ENCODE results near the gene TMEM168.

The TMEM168 gene

GRCh38 chr7:112765105-112765504 is 25.1 kb downstream of the TMEM168 start:
- no peak overlapping the region for H3K9ac ChIP-seq (ENCODE audit: insufficient read length)
- DNase-seq (ENCODE audit: low read depth, low spot score): no peak
- no peaks in the 10 kb centered on the region for H3K36me3 ChIP-seq (ENCODE audit: insufficient read depth, low read length)
- TF ChIP-seq EZH2 (IDR thresholded peaks at IDR 0.05) (no peak), FOXP2 (optimal IDR thresholded peaks at IDR 0.05; ENCODE audit: control extremely low read depth, extremely low read length, insufficient read depth) (no peak), POLR2AphosphoS5 (IDR thresholded peaks at IDR 0.05; ENCODE audit: borderline replicate concordance, low read depth, low read length) (no peak)
- H3K27ac ChIP-seq: no peak overlapping the region
- H3K9me3 ChIP-seq (ENCODE audit: low read depth, low read length): no peaks in the 10 kb centered on the region
- no peak overlapping the region for H3K4me3 ChIP-seq

GRCh38 chr7:112763996-112764395 is 26.2 kb downstream of the TMEM168 start:
- H3K27ac ChIP-seq: no peak overlapping the region
- H3K9me3 ChIP-seq (ENCODE audit: low read depth, low read length): no peaks in the 10 kb centered on the region
- TF ChIP-seq POLR2AphosphoS5 (IDR thresholded peaks at IDR 0.05; ENCODE audit: borderline replicate concordance, low read depth, low read length) (no peak), FOXP2 (optimal IDR thresholded peaks at IDR 0.05; ENCODE audit: control extremely low read depth, extremely low read length, insufficient read depth) (no peak), EZH2 (IDR thresholded peaks at IDR 0.05) (no peak)
- no peaks in the 10 kb centered on the region for H3K36me3 ChIP-seq (ENCODE audit: insufficient read depth, low read length)
- no peak overlapping the region for H3K9ac ChIP-seq (ENCODE audit: insufficient read length)
- no peak overlapping the region for H3K4me3 ChIP-seq
- no peak for DNase-seq (ENCODE audit: low read depth, low spot score)

GRCh38 chr7:112763298-112763697 is 26.9 kb downstream of the TMEM168 start:
- Histone ChIP-seq H3K36me3 (ENCODE audit: insufficient read depth, low read length) (no peaks in the 10 kb centered on the region), H3K9me3 (ENCODE audit: low read depth, low read length) (no peaks in the 10 kb centered on the region), H3K4me3 (no peak overlapping the region), H3K27ac (no peak overlapping the region), H3K9ac (ENCODE audit: insufficient read length) (no peak overlapping the region)
- no peak for TF ChIP-seq POLR2AphosphoS5 (IDR thresholded peaks at IDR 0.05; ENCODE audit: borderline replicate concordance, low read depth, low read length)
- no peak for TF ChIP-seq FOXP2 (optimal IDR thresholded peaks at IDR 0.05; ENCODE audit: control extremely low read depth, extremely low read length, insufficient read depth)
- no peak for TF ChIP-seq EZH2 (IDR thresholded peaks at IDR 0.05)
- DNase-seq (ENCODE audit: low read depth, low spot score): no peak

GRCh38 chr7:112759905-112760304 is 30.3 kb downstream of the TMEM168 start:
- DNase-seq (ENCODE audit: low read depth, low spot score): no peak
- Histone ChIP-seq H3K9ac (ENCODE audit: insufficient read length) (no peak overlapping the region), H3K4me3 (no peak overlapping the region), H3K36me3 (ENCODE audit: insufficient read depth, low read length) (no peaks in the 10 kb centered on the region), H3K9me3 (ENCODE audit: low read depth, low read length) (no peaks in the 10 kb centered on the region), H3K27ac (no peak overlapping the region)
- TF ChIP-seq POLR2AphosphoS5 (IDR thresholded peaks at IDR 0.05; ENCODE audit: borderline replicate concordance, low read depth, low read length) (no peak), FOXP2 (optimal IDR thresholded peaks at IDR 0.05; ENCODE audit: control extremely low read depth, extremely low read length, insufficient read depth) (no peak), EZH2 (IDR thresholded peaks at IDR 0.05) (no peak)

GRCh38 chr7:112757337-112757736 is 32.9 kb downstream of the TMEM168 start:
- no peak overlapping the region for H3K27ac ChIP-seq
- TF ChIP-seq EZH2 (IDR thresholded peaks at IDR 0.05): no peak
- TF ChIP-seq FOXP2 (optimal IDR thresholded peaks at IDR 0.05; ENCODE audit: control extremely low read depth, extremely low read length, insufficient read depth): no peak
- TF ChIP-seq POLR2AphosphoS5 (IDR thresholded peaks at IDR 0.05; ENCODE audit: borderline replicate concordance, low read depth, low read length): no peak
- no peaks in the 10 kb centered on the region for H3K9me3 ChIP-seq (ENCODE audit: low read depth, low read length)
- no peak for DNase-seq (ENCODE audit: low read depth, low spot score)
- no peaks in the 10 kb centered on the region for H3K36me3 ChIP-seq (ENCODE audit: insufficient read depth, low read length)
- H3K4me3 ChIP-seq: no peak overlapping the region
- no peak overlapping the region for H3K9ac ChIP-seq (ENCODE audit: insufficient read length)

GRCh38 chr7:112753298-112753697 is 36.9 kb downstream of the TMEM168 start:
- no peak for TF ChIP-seq EZH2 (IDR thresholded peaks at IDR 0.05)
- no peak for TF ChIP-seq FOXP2 (optimal IDR thresholded peaks at IDR 0.05; ENCODE audit: control extremely low read depth, extremely low read length, insufficient read depth)
- no peak for TF ChIP-seq POLR2AphosphoS5 (IDR thresholded peaks at IDR 0.05; ENCODE audit: borderline replicate concordance, low read depth, low read length)

GRCh38 chr7:112752576-112752975 is 37.6 kb downstream of the TMEM168 start:
- Histone ChIP-seq H3K4me3 (no peak overlapping the region), H3K27ac (no peak overlapping the region), H3K36me3 (ENCODE audit: insufficient read depth, low read length) (no peaks in the 10 kb centered on the region), H3K9ac (ENCODE audit: insufficient read length) (no peak overlapping the region), H3K9me3 (ENCODE audit: low read depth, low read length) (no peaks in the 10 kb centered on the region)
- no peak for DNase-seq (ENCODE audit: low read depth, low spot score)
- TF ChIP-seq FOXP2 (optimal IDR thresholded peaks at IDR 0.05; ENCODE audit: control extremely low read depth, extremely low read length, insufficient read depth) (no peak), POLR2AphosphoS5 (IDR thresholded peaks at IDR 0.05; ENCODE audit: borderline replicate concordance, low read depth, low read length) (no peak), EZH2 (IDR thresholded peaks at IDR 0.05) (no peak)

More at GRCh38 chr7:112753298-112753697, 36.9 kb downstream of the TMEM168 start:
- H3K9ac ChIP-seq (ENCODE audit: insufficient read length): no peak overlapping the region
- H3K9me3 ChIP-seq (ENCODE audit: low read depth, low read length): no peaks in the 10 kb centered on the region
- H3K27ac ChIP-seq: no peak overlapping the region
- DNase-seq (ENCODE audit: low read depth, low spot score): no peak
- H3K4me3 ChIP-seq: no peak overlapping the region
- no peaks in the 10 kb centered on the region for H3K36me3 ChIP-seq (ENCODE audit: insufficient read depth, low read length)

GRCh38 chr7:112749775-112750174 is 40.4 kb downstream of the TMEM168 start:
- no peak for TF ChIP-seq EZH2 (IDR thresholded peaks at IDR 0.05)
- no peak for TF ChIP-seq FOXP2 (optimal IDR thresholded peaks at IDR 0.05; ENCODE audit: control extremely low read depth, extremely low read length, insufficient read depth)
- TF ChIP-seq POLR2AphosphoS5 (IDR thresholded peaks at IDR 0.05; ENCODE audit: borderline replicate concordance, low read depth, low read length): no peak
- no peak for DNase-seq (ENCODE audit: low read depth, low spot score)
- no peak overlapping the region for H3K4me3 ChIP-seq

GRCh38 chr7:112748381-112748780 is 41.8 kb downstream of the TMEM168 start:
- no peak for DNase-seq (ENCODE audit: low read depth, low spot score)
- H3K36me3 ChIP-seq (ENCODE audit: insufficient read depth, low read length): no peaks in the 10 kb centered on the region
- no peak overlapping the region for H3K9ac ChIP-seq (ENCODE audit: insufficient read length)
- H3K9me3 ChIP-seq (ENCODE audit: low read depth, low read length): no peaks in the 10 kb centered on the region
- no peak overlapping the region for H3K27ac ChIP-seq
- TF ChIP-seq FOXP2 (optimal IDR thresholded peaks at IDR 0.05; ENCODE audit: control extremely low read depth, extremely low read length, insufficient read depth) (no peak), EZH2 (IDR thresholded peaks at IDR 0.05) (no peak), POLR2AphosphoS5 (IDR thresholded peaks at IDR 0.05; ENCODE audit: borderline replicate concordance, low read depth, low read length) (no peak)
- H3K4me3 ChIP-seq: no peak overlapping the region

More at GRCh38 chr7:112749775-112750174, 40.4 kb downstream of the TMEM168 start:
- H3K27ac ChIP-seq: no peak overlapping the region
- no peaks in the 10 kb centered on the region for H3K9me3 ChIP-seq (ENCODE audit: low read depth, low read length)
- H3K9ac ChIP-seq (ENCODE audit: insufficient read length): no peak overlapping the region
- no peaks in the 10 kb centered on the region for H3K36me3 ChIP-seq (ENCODE audit: insufficient read depth, low read length)

All from SK-N-MC (cell line).